GM18861 (cell line): ENCODE measurements around the gene SLC37A4.
"Not testable (repeated sequence)": the region's sequence is repeated elsewhere in the genome, so short reads cannot be mapped to it uniquely, and the experiment has no call there.

Experiments
- ATAC-seq: cut with Tn5 transposase; IDR thresholded peaks from one replicate; pipeline ENCODE4 v1.9.1; 2021; ENCODE audit not compliant: unreplicated experiment

SLC37A4 gene

DNA sequence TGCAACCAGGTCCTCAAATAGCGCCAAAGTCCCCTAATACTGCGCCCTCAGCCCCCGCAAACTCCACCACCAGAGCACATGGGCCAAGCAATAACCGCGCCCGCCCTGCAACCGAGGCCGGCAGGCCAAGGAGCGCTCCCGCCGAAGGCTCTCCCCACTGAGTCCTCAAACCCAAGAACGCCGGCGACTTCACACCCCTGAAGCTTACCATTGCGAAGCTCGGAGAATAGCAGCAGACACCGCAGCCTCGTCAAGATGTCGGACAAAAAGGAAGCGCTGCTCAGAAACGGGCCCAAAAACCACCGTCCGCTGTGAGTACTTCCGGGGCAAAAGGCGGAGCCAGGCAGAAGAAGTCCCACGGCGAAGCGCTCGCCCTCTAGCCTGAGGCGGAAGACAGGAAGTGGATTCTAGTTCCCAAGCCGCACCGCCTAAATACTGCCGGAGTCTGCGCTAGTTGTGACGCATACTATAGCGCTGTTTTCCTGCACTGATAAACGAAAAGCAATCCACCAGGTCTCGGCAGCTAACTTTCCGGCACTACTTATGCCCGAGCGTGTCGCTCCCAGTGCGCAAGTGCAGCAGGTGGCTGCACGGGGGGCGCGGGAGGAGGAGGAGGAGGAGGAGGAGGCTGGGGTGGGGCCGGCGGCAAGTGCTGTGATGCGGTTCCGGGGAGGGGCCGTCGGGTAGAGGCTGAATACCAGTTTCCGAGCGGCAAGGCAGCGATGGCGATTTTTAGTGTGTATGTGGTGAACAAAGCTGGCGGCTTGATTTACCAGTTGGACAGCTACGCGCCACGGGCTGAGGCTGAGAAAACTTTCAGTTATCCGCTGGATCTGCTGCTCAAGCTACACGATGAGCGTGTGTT, 12.4 kb downstream of the SLC37A4 start, which contains the start of the genes RPS25 and TRAPPC4:
Gene RPS25 (minus strand): TSS at position 270 of the 865 bp plus-strand sequence. CDS start 59 bp downstream, at position 211.
Gene TRAPPC4 (plus strand): TSS at position 693 of the 865 bp plus-strand sequence. CDS start 30 bp downstream, at position 723.
- ATAC-seq = peak; percentile 84

DNA sequence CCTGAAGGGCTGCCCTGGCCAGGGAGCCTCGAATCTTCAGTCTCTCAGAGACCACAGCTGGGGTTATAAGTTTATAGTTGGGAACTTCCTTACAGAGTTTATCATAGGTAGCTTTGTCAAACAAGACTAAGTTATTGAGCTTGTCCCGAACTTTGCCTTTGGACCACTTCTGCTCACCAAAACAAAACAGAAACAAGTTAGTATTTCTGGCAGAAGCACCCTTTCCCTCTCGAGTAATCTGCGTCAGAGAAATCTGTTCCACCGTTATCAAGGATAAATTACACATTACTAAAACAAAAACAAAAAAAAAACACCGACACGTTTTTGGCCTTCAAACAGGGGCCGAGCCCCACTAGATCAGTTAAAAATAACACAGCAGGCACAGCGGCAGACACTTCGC, 13.3 kb downstream of the SLC37A4 start:
- not testable (repeated sequence) for ATAC-seq

DNA sequence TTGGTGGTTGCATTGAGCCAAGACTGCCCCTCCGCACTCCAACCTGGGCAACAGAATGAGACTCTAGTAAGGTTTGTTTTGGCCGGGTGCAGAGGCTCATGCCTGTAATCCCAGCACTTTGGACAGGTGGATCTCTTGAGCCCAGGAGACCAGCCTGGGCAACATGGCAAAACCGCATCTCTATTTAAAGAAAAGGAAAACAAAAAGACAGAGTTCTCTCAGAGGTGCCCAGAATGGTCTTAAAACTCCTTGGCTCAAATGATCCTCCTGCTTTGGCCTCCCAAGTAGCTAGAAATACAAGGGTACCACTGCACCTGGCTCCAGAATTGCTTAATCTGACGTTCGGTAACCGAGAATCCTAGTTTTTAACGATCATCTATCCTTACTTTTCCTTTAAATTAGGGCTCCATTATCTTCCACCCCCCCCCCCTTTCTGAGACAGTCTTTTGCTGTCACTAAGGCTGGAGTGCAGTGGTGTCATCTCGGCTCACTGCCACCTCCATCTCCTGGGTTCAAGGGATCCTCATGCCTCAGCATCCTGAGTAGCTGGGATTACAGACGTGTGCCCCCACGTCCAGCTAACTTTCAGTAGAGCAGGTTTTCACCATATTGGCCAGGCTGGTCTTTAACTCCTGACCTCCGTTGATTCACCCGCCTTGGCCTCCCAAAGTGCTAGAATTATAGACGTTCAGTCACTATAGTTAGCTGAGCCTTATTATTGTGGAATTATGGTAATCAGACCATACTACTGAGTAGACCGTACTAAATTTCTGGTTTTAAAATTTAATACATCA, 14.3 kb downstream of the SLC37A4 start:
- no peak for ATAC-seq

- no peak for ATAC-seq
Observed at GRCh38 chr11:119015054-119015611, 15.5 kb downstream of the SLC37A4 start.

DNA sequence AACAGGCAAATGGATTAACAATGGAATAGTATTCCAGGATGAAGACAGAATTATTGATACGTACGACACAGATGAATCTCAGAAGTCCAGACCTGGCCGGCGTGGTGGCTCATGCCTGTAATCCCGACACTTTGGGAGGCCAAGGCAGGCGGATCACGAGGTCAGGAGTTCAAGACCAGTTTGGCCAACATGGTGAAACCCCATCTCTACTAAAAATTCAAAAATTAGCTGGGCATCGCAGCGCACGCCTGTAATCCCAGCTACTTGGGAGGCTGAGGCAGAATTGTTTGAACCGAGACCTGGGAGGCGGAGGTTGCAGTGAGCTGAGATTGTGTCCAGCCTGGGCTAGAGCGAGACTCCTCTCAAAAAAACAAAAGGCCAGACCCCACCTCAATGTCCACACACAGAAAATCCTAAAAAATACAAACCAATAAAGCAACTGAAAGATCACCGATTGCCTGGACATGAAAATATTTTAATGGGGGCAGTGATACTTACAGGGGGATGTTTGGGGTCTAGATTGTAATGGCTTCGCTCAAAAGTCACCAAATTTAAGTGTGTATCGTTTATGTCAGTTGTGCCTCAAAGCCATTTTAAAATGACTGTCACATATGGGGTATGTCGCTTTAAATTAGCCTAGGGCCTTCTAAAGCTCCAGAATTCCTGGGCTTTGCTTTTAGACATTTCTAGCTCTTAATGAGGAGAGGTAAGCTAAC, 16.3 kb downstream of the SLC37A4 start:
- no peak for ATAC-seq

DNA sequence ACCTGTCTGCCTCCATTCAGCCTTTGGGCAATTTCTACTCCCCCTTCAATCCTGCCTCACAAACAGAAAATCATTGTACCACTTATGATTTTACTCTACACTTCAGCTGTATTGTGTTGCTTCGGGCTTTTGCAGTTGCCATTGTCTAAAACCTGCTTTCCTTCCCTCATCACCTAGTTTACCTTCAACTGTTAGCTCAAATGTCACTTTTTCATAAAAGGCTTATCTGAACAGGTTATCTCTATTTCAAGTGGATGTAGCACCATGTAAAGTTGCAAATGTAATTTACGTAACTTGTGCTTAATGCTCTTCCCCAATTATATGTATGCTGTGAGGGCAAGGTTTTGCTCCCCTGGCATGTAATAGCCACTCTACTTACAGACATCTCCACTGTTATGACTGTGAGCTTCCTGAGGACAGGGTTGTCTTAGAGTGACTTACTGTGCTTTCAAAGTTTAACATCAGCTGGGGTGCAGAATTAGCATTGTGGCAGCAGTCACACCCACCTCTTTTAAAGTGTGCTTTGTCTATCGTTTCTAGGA, 18.0 kb downstream of the SLC37A4 start:
- ATAC-seq = no peak

GRCh38 chr11:119011476-119012053, 19.1 kb downstream of the SLC37A4 start:
- ATAC-seq = no peak

DNA sequence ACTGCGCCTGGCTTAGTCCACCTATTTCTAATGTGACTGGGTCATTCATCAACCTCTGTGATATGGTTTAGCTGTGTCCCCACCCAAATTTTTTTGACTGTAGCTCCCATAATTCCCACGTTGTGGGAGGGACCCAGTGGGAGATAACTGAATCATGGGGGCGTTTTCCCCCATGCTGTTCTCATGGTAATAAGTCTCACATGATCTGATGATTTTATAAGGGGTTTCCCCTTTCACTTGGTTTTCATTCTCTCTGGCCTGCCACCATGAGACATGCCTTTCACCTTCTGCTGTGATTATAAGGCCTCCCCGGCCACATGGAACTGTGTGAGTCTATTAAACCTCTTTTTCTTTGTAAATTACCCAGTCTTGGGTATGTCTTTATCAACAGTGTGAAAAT, 24.0 kb downstream of the SLC37A4 start:
- ATAC-seq = no peak

- no peak for ATAC-seq
Observed at GRCh38 chr11:119000906-119001305, 29.8 kb downstream of the SLC37A4 start.

DNA sequence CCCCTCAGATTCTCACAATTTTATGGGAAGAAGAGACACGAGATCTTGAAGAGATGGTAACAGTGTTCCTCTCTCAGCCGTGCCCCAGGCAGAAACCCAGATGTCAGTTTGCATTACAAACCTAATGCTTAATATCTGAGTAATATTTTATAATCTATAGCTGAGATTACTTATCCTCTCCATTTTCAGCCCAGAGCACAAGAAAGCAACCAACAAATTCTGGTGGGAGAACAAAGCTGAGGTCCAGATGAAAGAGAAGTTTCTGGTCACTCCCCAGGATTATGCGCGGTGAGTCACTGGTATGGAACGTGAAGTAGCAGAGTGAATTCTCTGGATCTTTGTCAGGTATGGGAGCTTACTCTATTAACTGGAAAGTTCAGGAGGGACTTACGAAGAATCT, 31.9 kb downstream of the SLC37A4 start:
- no peak for ATAC-seq

DNA sequence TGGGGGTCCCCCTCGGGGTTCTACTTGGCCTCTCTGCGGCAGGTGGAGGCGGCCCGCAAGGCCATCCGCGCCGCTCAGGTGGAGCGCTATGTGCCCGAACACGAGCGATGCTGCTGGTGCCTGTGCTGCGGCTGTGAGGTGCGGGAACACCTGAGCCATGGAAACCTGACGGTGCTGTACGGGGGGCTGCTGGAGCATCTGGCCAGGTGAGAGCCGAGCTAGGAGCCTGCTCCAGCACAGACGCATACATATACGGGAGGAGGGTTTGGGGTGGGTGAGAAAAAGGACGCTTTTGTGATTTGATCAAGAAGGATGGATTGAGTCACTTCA, 32.3 kb downstream of the SLC37A4 start:
- ATAC-seq = no peak

DNA sequence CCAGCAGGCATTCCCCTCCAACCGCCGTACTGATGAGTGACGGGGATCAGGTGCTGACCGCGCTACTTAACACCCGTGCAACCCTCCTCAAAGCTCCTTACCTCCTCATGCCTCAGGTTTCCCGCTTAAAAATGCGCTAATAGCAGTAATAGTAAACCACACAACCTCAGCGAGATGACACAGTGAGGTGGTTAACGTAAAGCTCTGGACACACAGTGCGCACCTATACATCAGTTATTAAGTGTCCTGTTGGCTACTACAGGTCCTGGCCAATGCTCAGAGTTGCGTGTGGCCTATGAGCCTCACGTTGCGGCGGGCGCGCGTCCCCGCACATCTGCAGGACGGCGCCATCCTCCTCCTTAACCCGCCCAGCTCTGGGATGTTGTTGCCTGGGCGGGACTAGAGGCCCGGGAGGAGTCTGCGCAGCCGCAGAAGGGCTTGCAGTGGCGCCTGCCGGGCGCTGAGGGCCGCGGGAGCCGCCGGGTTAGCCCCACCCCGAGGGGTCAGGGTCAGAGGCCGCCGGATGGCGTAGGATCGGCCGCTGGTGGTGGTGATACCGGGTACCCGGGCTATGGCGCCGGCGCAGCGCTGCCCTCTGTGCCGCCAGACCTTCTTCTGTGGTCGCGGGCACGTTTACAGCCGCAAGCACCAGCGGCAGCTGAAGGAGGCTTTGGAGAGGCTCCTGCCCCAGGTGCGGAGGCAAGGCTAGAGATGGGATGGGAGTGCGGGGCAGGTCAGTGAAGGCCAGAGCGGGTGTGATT, 32.9 kb downstream of the SLC37A4 start, which contains the start of gene CENATAC:
Gene CENATAC (plus strand): TSS at position 512 of the 761 bp plus-strand sequence. CDS start 60 bp downstream, at position 572.
- peak; percentile 92 for ATAC-seq

- ATAC-seq = no peak
Observed at GRCh38 chr11:118996926-118997626, 33.6 kb downstream of the SLC37A4 start.

GRCh38 chr11:118991486-118992038, 39.1 kb downstream of the SLC37A4 start:
- not testable (repeated sequence) for ATAC-seq

DNA sequence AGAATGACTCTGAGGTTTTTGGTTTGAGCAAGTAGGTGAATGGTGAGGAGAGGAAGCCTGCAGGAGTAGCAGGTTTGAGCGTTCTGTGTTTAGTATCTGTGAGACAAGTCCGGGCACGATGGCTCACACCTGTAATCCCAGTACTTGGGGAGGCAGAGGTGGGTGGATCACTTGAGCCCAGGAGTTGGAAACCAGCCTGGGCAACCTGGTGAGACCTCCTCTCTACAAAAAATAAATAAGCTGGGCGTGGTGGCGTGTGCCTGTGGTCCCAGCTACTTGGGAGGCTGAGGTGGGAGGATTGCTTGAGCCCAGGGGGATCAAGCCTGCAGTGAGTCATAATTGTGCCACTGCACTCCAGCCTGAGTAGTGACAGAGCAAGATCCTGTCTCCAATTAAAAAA, 42.4 kb downstream of the SLC37A4 start:
- ATAC-seq = no peak

DNA sequence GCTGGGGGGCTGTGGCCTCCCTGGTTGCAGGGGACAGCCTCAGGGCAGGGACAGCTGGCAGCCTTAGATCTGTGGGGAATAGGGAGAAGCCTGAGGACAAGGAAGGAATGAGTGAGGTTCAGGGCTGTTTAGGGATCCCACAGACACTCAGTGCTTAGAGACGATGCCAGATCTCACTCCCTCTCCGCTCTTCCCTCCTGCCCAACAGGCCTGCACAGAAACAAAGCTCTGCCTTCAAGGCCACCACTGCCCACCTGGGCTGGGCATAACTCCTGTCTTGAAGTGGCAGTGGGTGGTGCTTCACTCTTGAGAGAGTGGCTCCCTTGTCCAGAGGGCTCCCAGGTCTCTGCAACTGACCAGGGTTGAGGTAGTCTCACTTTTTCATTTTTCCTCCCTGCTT, 45.9 kb downstream of the SLC37A4 start:
- ATAC-seq = no peak

GRCh38 chr11:118984337-118984736, 46.3 kb downstream of the SLC37A4 start:
- not testable (repeated sequence) for ATAC-seq

- no peak for ATAC-seq
Observed at GRCh38 chr11:118980191-118980881, 50.3 kb downstream of the SLC37A4 start.
